Stimulated activated CD8-positive, alpha-beta memory T cell treated with anti-CD3 and anti-CD28 coated beads, Interleukin-15, amount 100 ng/mL, for 4 hours (primary cell): Measurements from ENCODE around the gene KCNQ4.

Experiments
- DNase-seq, 2 donors: peaks; one replicate each; pipeline ENCODE4 v3.0.0-alpha.2; 2020; ENCODE audit warnings: low read depth in 2 of 2

KCNQ4 gene

DNA sequence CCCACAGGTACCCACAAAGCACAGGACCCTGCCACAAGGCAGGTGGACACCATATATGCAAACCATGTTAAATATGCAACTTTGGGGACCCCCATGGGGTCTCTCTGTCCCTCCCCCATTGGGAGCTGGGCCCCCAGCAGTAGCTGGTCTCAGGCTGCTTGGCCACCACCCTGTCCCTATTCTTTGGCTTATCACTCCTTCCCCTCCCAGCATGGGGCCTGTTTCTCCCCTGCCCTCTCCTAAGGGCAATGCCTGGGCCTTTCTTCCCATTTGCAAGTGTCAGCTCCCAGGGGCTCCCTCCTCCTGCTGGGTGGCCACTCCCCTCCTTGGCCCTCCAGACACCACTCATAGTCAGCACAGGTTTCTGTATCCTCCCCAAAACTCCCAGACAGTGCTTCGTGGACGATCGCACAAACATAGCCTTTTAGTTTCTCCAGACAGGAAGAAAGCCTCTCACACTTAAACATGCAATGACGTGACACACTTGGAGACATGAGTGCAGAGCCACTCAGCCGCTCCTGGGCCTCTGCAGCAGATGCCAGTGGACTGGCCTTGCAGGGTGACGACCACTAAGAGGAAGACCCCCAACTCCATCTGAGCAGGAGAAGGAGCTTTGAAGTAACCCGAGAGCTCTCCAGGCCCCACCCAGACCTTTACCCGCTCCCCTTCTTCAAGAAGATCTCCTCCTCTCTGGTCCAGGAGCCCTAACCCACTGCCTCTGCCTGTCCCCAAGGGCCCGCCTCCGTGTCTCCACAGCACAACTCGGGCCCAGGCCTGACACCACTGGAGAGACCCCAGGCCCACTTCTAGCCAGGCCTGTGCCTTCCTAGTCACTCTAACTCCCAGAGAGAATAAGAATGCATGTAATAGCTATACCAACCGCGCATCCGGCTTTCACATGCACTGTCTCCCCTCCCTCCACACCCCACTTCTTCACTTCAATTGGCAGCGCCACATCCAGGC lies 55.7 kb downstream of the KCNQ4 start:
- DNase-seq = no peak

DNA sequence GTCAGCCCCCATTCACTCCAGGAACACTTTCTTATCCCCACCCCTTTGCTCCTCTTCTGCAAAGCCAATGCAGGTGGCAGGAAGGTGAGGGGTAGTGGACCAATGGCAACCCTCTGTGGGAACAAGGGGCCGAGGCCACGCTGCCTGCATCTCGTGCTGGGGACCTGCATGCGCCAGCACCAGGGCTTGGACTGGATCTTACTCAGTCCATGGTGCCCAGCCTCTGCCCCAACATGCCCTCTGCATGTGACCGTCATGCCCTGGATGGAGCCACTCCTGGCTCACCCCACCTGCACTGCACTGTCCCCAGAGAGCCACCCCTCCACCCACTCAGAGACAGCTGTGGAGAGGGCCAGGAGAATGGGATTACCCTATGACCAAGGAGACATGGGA lies 56.4 kb downstream of the KCNQ4 start:
- DNase-seq = no peak

DNA sequence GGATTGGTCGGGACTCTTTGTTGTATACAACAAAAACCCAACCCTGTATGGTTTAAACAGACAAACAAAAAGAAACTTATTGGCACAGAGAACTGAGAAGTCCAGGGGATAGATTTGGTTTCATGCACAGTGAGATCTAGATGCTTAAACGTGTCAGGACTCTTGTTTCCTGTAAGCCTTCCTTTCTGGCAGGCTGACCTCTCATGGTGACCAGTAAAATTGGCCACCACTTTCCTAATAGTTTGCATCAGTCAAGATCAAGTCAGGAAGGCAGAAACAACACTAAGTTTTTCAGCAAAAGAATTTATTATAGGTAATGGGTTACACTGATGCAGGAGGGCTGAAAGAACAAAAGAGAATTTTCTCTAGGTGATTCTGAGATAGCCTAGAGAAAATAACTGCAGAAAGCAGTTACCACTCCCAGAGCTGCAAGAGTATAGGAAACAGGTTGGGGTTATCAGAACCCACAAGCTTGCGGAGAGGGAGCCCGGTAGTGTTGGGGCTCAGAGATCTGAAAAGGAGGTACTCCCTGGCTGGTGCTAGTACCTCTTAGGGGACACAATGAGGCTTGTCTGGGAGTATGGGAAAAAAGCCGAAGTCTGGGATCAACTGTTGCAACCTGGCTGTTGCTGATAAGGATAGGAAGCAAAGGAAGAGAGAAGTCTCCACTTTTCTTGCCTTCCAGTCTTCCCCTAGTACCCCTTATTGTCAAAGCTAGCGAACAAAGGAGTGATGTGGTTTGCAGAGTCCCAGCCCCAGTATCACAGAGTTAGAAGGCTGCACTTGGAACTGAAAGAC lies 57.1 kb downstream of the KCNQ4 start:
- no peak for DNase-seq

DNA sequence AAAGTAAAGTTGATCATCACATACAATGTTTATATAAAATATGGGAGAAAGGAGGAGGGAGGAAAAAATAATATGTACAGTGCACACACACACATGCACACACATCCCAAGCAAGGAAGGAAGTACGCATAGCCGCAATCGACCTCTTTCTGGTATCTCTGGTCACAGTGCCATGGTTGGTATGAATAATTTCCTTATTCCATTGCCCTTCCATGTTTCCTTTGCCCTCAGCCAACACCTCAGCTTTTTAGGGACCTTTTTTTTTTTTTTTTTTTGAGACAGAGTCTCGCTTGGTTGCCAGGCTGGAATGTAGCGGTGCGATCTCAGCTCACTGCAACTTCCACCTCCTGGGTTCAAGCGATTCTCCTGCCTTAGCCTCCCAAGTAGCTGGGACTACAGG lies 58.0 kb downstream of the KCNQ4 start:
- DNase-seq = no peak

DNA sequence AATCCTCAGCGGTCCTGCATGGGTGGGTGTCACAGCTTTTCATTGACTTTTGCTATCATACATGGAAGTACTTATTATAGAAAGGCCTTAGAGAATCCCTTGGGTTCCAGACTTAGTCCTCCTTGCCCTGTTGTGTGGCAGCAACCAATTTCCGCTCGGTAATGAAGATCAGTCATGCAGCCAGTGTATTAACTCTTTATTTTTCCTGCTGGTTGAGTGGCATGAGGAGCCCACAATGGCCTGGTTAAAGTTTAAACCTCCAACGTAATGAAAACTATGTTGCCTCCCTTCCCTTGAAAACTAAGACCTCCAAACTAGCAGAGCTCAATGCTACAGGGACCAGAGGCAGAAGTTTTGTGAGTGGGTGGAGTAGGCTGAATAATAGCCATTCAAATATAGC lies 58.6 kb downstream of the KCNQ4 start:
- DNase-seq = no peak

DNA sequence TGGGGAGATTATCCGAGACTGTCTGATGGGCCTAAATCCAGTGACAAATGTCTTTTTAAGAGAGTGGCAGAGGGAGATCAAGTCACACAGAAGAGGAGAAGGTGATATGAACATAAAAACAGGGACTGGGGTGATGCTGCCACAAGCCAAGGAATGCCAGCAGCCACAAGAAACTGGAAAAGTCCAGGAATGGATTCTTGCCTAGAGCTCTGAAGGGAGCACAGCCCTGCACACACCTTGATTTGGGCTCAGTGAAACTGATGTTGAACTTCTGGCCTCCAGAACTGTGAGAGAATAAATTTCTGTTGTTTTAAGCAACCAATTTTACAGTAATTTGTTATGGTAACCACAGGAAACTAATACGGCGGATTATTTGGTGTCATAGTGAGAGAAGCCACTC lies 59.1 kb downstream of the KCNQ4 start:
- no peak for DNase-seq

DNA sequence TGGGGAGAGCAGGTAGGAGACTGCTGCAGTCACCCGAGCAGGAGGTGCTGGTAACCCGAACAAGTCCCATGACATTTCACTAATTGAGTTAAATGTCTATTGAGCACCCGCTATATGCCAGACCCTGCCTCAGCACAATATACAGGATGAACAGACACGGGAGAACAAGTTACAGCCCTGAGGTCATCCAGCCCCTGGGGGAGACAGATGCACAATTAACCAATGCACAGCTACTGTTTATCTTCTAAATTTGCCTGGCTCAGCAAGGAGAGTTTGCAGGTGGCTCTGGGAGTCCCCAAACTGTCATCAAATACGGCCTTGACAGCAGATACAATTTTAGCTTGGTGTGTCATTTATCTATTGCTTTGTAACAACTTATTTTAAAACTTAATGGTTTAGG lies 60.5 kb downstream of the KCNQ4 start:
- no peak for DNase-seq

DNA sequence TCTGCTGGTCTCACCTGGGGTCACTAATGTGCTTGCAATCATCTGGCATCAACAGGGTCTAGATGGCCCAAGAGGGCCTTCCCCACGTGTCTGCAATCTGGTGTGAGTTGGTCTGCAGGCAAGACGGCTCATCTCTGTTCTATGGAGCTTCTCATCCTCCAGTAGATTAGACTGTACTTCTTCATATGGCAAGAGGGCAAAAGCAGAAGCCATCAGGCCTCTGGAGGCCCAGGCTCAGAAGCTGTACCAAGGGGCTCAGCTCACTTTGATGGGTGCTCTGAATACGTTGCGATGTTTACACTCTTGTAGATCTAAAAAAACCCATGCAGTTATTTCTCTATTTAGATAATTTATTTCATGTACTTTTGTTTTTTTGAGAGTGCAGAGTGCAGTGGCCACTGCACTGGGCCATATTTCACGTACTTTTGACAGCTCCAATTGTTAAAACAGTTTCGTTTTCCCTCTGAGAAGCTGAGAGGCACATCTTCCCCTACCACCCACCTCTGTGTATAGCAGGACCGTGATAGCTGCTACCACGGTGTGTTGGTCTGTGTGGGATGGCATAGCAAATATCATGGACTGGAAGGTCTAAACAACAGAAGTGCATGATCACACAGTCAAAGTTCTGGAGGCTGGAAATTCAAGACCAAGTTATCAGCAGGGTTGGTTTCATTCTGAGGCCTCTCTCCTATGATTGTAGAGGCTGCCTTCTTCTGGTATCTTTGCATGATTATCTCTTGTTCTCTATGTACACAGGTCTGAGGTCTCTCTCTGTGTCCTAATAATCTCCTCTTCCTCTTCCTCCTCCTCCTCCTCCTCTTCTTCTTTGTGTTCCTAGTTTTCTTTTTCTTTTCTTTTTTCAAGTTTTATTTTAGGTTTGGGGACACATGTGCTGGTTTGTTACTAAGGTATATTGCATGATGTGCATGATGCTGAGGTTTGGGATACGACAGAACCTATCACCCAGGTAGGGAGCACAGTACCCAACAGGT lies 61.6 kb downstream of the KCNQ4 start:
- DNase-seq = no peak

DNA sequence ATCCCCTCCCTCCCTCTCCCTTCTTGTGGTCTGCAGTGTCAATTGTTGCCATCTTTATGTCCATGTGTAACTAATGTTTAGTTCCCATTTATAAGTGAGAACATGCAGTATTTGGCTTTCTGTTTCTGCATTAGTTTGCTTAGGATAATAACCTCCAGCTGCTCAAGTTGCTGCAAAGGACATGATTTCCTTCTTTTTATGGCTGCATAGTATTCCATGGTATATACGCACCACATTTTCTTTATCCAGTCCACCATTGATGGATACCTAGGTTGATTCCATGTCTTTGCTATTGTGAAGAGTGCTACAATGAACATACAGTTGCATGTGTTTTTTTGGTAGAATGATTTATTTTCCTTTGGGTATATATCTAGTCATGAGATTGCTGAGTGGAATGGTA lies 62.3 kb downstream of the KCNQ4 start:
- DNase-seq = no peak

DNA sequence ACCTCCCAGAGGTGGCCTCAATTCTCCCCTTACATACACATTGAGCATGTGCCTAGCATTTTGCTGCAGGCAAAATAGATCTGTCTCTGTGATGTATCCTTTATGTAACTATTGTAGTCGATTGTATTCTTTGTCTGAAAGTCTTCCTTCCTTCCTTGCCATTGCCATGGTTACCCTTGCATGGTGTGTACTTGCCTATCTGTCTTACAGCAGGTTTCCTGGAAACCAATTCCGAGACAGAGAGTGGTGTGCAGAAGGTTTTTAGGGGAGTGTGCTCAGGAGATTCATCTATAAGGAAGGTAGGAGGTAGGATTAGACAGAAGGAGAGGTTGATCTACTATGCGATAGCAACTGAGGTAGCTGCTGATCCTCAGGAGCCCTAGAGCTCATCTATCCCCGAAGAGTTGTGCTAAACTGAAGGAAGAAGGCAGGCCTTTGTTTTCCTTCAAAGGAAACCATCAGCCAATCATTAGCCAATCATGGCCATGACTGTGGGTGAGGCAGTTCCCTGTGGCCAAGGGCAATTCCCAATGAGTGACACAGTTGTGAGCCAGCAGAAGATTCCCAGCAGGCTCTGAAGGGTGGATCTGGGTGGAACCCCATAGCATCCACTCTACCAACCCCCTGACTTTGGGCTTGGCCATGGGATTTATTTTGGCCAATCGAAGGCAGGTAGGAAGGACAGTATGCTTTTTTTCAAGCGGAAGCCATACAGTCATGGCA lies 63.6 kb downstream of the KCNQ4 start:
- DNase-seq = no peak

DNA sequence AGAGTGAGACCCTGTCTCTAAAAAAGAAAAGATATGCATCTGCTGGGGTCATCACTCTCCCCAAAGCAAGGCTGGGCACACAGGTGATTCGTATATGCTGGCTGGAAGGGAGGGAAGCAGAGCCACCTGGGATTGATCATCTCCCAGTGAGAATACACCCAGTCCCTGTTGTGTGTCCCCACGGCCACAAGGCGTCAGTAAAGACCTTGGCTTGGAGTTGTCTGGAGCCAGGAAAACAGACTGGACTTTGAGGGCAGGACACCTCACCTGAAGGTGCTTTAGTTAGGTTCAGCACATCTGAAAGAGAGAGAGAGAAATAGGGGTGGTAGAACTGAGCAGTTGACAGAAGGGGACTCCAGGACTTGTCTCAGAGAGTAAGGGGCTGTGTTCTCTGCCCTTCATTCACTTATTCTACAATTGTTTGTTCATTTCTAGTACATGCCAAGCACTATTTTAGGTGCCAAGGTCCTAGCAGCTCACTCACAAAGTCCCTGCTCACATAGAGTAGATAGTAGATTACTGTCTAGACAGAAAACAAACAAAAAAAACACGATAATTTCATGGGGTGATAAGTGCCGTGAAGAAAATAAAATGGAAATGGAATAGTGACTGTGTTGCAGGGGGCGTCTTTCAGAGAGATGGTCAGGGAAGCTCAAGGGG lies 65.1 kb downstream of the KCNQ4 start:
- DNase-seq = no peak

DNA sequence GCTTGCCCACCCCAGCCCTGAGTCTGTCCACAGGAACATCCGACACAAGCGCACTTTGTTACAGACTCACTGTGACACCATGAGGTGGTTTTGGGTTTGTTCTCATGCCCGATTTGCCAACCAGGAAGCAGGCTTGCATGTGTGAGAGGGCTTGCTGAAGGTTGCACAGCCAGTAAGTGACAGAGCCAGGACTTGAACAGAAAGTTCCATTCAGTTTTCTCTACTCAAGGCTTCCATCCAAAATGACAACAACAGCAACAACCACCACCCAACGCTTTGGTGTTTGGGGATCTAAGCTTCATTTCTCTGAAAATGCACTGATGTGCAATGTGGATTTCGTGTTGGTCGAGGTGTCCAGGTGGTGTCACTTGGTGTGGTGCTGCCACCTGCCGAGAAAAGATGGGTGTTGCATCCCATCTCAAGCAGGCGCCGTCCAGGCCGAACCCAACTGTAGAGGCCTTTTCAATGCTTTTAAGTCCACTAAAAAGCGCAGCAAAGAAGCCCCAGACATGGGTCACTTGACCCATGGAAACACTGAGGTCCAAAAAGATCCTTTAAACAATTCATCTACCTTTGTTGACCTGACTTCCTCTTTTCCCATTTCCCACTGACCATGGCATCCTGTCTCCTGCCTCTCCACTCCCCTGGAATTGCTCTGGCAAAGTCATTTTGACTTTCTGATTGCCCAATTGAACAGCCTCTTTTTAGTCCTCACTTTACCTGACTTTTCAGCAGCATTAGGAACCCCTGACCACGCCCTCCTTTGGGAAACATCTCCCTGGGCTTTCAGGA lies 66.4 kb downstream of the KCNQ4 start:
- DNase-seq = peak; percentile 46 to 58

DNA sequence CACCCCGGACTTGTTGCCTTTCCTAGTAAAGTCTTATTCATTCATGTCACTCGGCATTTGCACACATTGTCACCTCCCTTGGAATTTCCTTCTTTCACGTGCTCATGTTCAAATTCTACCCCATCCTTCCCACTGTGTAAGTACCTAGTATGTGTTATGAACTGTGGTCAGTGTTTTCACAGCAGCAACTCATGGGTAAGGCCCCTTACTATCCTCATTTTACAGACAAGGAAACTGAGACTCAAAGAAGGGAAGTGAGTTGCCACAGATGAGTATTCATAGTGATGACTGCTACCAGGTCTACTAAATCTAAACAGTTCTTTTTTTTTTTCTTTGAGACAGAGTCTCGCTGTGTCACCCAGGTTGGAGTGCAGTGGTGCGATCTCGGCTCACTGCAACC lies 68.1 kb downstream of the KCNQ4 start:
- no peak for DNase-seq

DNA sequence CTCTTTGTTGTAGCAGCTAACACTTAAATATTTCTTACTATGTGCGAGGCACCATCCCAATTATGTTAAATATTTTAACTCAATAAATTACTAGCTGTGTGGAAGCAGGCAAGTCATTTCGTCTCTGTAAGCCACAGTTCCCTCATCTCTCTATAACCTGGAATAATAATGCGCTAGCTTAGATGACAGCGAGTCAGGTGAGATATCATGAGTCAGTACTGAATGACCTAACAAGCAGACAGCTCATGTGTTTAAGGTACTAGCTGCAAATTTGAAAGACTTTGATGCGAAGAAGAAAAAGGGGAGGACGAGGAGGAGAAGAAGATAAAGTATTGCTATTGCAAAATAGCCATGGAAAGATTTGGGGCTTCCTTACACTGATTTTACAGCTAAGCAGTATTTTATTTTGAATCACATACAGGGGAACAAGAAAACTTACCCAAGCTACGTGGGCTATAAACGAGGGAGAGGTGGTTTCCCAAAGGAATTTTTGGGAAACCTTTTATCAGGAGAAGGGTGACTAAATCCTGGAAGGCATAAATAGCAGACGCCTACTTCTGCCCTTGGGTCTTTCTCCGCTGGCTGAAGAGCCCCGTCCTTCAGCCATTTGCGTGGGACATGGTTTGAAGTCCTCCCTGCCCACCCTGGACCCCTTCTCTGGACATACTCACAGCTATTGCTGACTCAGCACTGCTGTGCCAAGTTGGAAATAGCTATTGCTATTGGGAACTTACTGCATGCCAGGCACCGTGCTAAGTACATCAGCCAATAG lies 69.7 kb downstream of the KCNQ4 start:
- no peak for DNase-seq

DNA sequence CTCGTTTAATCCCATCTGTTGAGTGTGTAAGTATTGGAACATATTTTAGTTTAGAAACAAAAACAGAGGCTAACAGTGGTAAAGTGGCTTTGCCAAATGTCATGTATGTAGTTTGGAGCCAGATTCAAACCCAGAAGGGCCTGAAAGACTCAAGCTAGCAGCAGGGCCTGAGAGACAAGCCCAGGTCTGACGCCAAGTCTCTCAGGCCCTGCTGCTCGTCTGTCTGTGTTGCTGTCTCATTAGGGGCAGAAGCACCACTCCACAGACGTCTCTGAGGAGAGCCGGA lies 70.2 kb downstream of the KCNQ4 start:
- DNase-seq = no peak

DNA sequence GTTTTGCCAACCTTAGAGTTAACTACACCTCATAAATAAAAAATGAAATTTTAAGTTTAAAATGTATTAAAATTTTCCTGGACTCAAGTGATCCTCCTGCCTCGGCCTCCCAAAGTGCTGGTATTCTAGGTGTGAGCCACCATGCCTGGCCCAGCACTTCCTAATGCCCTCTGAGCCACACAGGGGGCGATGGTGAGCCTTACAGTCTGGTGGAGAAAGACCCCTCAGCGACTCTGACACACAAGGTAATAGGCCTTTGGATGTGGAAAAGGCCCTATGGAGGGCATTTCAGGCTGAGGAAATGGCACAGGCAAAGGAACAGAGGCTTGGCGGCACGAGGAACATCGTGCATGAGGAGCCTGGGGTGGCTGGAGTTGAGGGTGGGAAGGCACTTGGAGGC lies 71.9 kb downstream of the KCNQ4 start:
- DNase-seq = no peak

DNA sequence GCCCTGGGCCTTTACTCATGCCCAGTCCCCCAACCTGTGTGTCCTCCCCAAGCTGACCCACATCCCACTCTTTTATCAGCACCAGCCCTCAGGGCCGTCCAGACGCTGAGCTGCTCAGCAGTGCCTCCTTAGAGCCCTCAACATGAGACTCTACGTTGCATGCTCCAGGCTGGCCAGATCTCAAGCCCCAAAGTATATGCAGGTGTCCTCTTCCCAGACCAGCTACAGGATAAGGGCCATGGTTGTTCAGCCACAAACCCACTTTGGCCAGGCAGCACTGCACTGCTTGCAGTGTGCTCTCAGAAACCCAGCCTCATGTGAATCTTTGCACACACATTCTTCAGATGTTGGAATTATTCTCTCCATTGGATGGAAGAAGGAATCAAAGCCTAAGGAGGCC lies 72.5 kb downstream of the KCNQ4 start:
- DNase-seq = no peak

DNA sequence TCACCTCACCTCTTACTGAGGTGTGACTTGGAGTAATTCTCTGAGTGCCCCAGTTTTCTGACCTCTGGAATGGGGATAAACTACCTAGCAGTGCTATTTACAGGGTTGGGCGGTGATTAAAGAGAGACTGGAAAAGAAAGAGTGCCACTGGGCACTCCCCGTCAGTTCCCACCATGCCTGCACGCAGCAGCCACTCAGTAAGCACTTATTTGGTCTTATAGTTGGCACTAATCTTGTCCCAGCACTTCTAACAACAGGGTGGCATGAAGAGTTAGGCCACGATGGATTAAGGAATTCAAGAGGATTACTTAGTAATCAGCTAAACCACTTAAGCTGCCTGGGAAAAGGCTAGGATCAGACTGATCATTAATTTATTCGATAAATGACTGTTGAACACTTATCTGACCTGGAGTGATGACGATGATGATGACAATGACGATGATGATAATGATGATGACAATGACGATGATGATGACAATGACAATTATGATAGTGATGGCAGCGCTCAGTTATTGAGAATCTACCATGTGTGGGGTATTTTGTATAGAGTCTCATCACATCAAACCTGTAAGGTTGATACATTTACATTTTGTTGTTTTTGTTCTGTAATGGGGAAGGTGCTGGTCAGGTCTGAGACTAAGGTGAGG lies 73.2 kb downstream of the KCNQ4 start:
- DNase-seq = no peak

DNA sequence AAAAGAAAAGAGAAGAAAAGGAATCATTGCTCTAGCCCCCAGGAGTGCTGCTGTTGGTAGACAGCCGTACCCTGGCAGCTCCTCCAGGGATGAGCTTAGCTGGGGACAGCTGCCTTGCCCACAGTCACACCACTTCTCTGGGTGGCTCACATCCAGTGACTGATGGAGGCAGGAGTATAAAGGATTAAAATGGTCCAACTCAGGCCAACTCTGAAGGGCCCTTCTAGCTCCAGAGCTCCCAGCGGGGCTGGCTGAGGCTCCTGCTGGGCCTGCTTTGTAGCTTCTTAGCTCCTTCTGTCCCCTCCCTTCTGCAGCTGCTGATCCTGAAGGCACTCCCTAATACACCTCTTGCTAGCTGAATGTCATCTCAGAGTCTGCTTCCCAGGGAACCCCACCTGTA lies 74.2 kb downstream of the KCNQ4 start:
- no peak for DNase-seq
